Measurements from ENCODE around the gene BACE2.

The BACE2 gene

DNA sequence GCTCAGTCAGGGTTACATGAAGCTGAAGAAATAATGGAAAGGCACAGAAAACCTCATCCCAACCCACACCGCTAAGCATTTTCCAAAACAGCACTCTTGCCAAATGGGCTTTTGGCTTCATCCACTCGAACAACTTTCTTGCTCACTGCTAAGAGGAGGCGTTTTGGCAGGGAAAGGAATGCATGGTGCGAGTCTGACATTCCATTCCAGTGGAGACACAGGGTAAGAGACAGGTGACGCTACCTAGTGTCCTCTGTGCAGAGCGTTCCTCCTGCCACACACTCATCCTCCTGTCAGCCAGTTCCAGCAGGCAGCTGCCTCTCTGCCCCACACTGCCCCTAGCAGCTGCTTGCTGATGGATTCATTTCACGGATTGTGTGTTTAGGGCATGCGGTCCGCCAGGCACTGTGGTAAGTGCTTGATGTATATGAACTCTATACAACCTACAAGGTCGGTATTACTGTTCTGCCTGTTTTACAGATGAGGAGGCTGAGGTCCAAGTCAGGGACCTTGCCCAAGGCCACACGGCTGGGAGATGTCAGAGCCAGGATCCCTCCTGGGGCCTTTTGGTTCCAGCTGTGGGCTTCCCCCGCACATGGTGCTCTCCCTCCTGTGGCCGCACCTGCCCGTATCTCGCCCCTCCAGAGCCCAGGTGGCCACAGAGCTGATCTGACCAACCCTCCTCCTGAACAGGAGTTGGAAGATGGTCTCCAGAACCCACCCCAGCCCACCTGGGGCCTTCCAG, 25.7 kb upstream of the BACE2 start:
- H3K27me3 ChIP-seq: peaks cover 0 to 5% of the 10 kb centered on the region in 2 donors
- peak in 1 of 2 donors; percentile 72 for DNase-seq
- no peak overlapping the region for H3K4me3 ChIP-seq
- intact Hi-C loops (cut with DNase I; ENCODE audit: low total_unique reads): no loop called here
- peaks cover 0 to 22% (median 17%) of the 10 kb centered on the region in 4 donors for H3K4me1 ChIP-seq
- TF ChIP-seq, protein P1, sequence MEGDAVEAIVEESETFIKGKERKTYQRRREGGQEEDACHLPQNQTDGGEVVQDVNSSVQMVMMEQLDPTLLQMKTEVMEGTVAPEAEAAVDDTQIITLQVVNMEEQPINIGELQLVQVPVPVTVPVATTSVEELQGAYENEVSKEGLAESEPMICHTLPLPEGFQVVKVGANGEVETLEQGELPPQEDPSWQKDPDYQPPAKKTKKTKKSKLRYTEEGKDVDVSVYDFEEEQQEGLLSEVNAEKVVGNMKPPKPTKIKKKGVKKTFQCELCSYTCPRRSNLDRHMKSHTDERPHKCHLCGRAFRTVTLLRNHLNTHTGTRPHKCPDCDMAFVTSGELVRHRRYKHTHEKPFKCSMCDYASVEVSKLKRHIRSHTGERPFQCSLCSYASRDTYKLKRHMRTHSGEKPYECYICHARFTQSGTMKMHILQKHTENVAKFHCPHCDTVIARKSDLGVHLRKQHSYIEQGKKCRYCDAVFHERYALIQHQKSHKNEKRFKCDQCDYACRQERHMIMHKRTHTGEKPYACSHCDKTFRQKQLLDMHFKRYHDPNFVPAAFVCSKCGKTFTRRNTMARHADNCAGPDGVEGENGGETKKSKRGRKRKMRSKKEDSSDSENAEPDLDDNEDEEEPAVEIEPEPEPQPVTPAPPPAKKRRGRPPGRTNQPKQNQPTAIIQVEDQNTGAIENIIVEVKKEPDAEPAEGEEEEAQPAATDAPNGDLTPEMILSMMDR (IDR thresholded peaks at IDR 0.05): no peak
- peak overlapping the region; percentile 11 to 41 for H3K27ac ChIP-seq
- H3K36me3 ChIP-seq: no peaks in the 10 kb centered on the region
- H3K9me3 ChIP-seq: no peaks in the 10 kb centered on the region

DNA sequence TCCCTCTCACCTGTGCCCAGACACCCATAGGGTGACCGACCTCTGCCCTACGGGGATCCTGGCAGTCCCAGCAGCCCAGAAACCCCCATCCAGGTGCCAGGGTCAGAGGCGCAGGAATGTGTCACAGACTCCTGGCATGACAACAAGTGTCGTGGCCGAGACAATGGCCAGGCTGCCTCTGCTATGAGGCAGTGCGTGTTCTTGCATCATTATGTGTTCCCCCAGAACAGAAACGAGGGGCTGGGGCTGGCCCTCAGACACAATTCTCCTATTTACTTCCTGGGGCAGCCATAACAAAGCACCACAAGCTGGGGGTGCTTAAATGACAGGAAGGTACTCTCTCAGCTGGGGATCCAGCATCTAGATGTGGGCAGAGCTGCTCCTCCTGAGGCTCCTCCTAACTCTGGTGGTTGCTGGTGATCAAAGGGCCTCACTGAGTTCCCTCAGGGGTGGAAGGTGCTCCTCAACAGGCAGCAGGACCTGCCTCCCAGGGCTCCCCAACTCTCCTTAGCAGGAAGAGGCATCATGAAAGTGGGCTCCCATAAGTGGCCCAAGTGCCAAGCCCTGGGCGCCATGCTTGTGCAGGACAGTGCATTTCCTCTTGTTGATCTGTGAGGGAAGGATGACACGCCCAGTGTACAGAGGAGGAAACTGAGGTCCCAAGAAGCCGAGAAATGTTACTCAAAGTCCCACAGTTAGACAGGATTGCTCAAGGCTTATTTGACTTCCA, 24.2 kb upstream of the BACE2 start:
- intact Hi-C loops (cut with DNase I; ENCODE audit: low total_unique reads): no loop called here
- TF ChIP-seq, protein P1 (IDR thresholded peaks at IDR 0.05): no peak
- H3K4me3 ChIP-seq: no peak overlapping the region
- no peak for DNase-seq
- H3K36me3 ChIP-seq: no peaks in the 10 kb centered on the region
- H3K27ac ChIP-seq: no peak overlapping the region
- no peaks in the 10 kb centered on the region for H3K9me3 ChIP-seq
- H3K27me3 ChIP-seq: peaks cover 0 to 17% of the 10 kb centered on the region in 2 donors
- H3K4me1 ChIP-seq: peaks cover 0 to 25% (median 17%) of the 10 kb centered on the region in 4 donors

DNA sequence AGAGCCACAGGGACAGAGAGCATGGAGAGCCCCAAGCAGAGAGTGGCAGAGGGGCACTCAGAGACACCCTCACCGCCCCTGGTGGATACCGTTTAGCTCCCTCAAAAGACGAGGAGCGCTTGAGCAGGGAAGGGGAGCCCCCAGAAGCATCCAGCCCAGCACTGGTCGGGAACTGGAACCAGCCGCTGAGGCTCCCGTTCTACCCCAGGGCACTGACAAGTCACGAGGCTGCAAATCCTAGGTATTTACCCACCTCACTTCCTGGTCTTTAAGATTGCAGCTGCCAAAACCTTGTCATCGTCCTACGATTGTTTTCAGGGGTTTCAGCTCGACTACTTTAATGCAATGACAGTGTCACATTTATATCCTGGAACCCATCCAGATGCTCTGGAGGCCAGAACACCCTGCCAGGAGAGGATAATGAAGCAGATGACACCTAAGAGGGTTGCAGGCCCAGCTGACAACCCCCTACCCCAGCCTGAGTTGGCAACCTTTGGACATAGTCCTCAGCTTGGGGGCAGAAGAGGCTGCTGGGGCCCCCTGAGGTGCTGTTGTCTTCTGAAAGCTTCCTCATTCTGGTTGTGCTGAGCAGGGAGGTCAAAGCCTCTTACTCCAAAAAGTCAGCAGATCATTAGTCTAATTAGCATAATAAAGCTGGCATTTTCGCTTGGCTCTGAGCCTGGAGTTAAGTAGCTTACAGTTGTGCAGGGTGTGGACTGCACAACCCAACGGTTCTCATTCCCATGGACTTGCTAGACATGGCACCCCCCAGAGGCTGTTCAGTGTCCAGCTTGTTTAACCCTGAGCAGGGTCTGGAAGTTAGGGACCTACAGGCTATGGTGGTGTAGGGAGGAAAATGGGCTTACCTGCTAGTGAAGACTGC, 20.6 kb upstream of the BACE2 start:
- no peak for DNase-seq
- Histone ChIP-seq H3K27ac (no peak overlapping the region), H3K9me3 (no peaks in the 10 kb centered on the region), H3K36me3 (no peaks in the 10 kb centered on the region), H3K27me3 (peaks cover 0 to 24% of the 10 kb centered on the region in 2 donors), H3K4me3 (no peak overlapping the region), H3K4me1 (peaks cover 0 to 6% (median 1%) of the 10 kb centered on the region in 4 donors)
- TF ChIP-seq, protein P1 (IDR thresholded peaks at IDR 0.05): no peak
- intact Hi-C loops (cut with DNase I; ENCODE audit: low total_unique reads): no loop called here

DNA sequence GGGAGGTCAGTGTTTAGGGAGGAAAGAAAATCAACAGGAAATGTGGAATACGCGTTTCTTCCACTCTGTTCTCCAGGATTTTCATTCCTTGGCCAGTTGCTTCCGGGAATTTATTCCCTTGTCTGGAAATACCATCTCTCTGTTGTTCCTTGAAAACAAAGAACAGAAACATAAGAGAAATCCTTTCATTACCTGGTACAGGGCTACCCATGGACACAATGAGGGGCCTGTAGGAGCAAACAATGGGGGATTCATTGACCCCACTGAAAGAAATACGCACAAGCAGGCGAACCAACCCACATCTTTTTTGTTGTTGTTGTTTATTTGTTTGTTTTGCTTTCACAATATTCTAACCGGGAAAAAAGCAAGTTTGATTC, 20.0 kb upstream of the BACE2 start:
- Histone ChIP-seq H3K27me3 (peaks cover 0 to 24% of the 10 kb centered on the region in 2 donors), H3K27ac (no peak overlapping the region), H3K4me1 (peaks cover 0 to 3% (median 0%) of the 10 kb centered on the region in 4 donors), H3K4me3 (no peak overlapping the region), H3K36me3 (no peaks in the 10 kb centered on the region), H3K9me3 (no peaks in the 10 kb centered on the region)
- intact Hi-C loops (cut with DNase I; ENCODE audit: low total_unique reads): no loop called here
- DNase-seq: no peak
- TF ChIP-seq, protein P1 (IDR thresholded peaks at IDR 0.05): no peak

DNA sequence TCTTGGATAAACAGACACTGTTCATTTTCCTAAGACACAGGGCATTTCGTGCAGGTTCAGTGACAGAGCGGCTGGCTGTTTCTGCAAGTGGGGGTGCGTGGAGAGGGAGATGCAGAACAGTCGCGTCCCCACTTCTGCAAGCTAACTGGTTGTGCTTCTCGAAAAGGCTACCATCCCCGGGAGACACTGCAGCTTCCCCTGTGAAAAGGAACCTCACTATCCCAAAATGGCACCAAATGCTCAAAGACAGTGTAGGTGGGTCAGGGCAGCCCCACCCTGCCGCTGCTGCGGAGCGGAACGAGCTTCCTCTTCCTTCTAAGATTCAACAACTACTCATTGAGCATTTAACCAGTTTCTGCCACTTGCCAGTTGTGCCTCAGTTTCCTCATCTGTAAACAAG, 19.2 kb upstream of the BACE2 start:
- no peak overlapping the region for H3K4me3 ChIP-seq
- DNase-seq: no peak
- H3K4me1 ChIP-seq: peaks cover 0 to 3% (median 0%) of the 10 kb centered on the region in 4 donors
- no peaks in the 10 kb centered on the region for H3K36me3 ChIP-seq
- TF ChIP-seq, protein P1 (IDR thresholded peaks at IDR 0.05): no peak
- peaks cover 0 to 24% of the 10 kb centered on the region in 2 donors for H3K27me3 ChIP-seq
- H3K27ac ChIP-seq: no peak overlapping the region
- intact Hi-C loops (cut with DNase I; ENCODE audit: low total_unique reads): no loop called here
- no peaks in the 10 kb centered on the region for H3K9me3 ChIP-seq
